Ectodermal cell (in vitro differentiated cells): Measurements from ENCODE around the gene NKD1.

ENCODE experiments used
- H3K27ac ChIP-seq: 2 replicates; pipeline ENCODE4 v1.7.0; 2013; ENCODE audit warnings: mild to moderate bottlenecking, low read depth, low read length; ENCODE audit not compliant: insufficient read depth, poor library complexity, severe bottlenecking
- H3K27me3 ChIP-seq: 2 replicates; pipeline ENCODE4 v1.7.0; 2013; ENCODE audit warnings: mild to moderate bottlenecking, low read length; ENCODE audit not compliant: insufficient read depth, control insufficient read depth, poor library complexity, severe bottlenecking
- H3K36me3 ChIP-seq: one replicate; pipeline ENCODE4 v1.7.0; 2013; ENCODE audit warnings: low read length; ENCODE audit not compliant: control insufficient read depth, insufficient read depth
- H3K4me1 ChIP-seq: one replicate; pipeline ENCODE4 v1.7.0; 2013; ENCODE audit warnings: low read length; ENCODE audit not compliant: control insufficient read depth, insufficient read depth
- H3K4me3 ChIP-seq: 2 replicates; pipeline ENCODE4 v1.7.0; 2013; ENCODE audit warnings: low read depth, low read length, control low read depth; ENCODE audit not compliant: insufficient read depth
- H3K9me3 ChIP-seq: 2 replicates; pipeline ENCODE4 v1.7.0; 2013; ENCODE audit warnings: mild to moderate bottlenecking, low read length, moderate library complexity; ENCODE audit not compliant: control insufficient read depth
- WGBS, 2 experiments: methylation state at CpG; one replicate each; pipeline ENCODE4 v1.1.7; 2013; ENCODE audit warnings: missing lambda C conversion rate in 2 of 2; 5-methylcytosine and 5-hydroxymethylcytosine counted together

Gene NKD1

GRCh38 chr16:50537533-50538290 is 10.5 kb upstream of the NKD1 start:
- Histone ChIP-seq H3K27me3 (no peaks in the 10 kb centered on the region), H3K4me1 (peaks cover 25% of the 10 kb centered on the region), H3K36me3 (no peaks in the 10 kb centered on the region), H3K27ac (no peak overlapping the region), H3K9me3 (no peaks in the 10 kb centered on the region), H3K4me3 (no peak overlapping the region)
- 84 to 88% methylated on average over 8 of the region's 8 CpGs for WGBS, 2 experiments

DNA sequence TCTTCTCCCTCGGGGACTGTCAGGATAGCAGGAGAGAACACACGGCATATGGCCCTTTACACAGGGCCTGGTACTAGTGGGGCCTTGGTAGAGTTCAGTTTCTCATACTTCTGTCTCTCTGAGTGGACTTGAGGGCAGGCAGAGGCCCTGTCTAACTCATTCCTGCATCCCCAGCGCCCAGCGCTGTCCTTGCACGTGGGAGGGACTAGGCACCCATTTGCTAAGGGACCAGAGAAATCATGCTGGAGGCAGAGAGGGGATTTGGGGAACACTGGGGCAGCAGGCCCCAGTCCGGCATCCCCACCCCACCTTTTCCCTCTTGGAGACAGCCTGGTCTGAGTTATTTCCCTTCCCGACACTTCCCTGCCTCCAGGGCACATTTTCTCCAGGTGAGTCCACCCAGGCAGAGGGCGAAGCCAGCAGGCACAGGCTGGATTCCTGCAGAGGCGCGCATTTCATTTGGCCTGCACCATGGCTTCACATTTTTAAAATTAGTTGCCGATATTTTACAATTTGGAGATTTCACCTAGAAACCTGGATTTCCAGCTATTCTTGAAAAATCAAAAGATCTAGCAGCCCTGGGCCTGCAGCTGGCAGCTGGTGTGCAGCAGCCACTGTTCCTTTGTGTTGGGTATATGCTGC is 9.7 kb upstream of the NKD1 start:
- 84 to 86% methylated on average over 11 of the region's 11 CpGs for WGBS, 2 experiments
- Histone ChIP-seq H3K36me3 (no peaks in the 10 kb centered on the region), H3K9me3 (no peaks in the 10 kb centered on the region), H3K27me3 (no peaks in the 10 kb centered on the region), H3K4me1 (peaks cover 25% of the 10 kb centered on the region), H3K27ac (no peak overlapping the region), H3K4me3 (no peak overlapping the region)

- peak overlapping the region; percentile 68 for H3K27ac ChIP-seq
- no peak overlapping the region for H3K4me3 ChIP-seq
- no peaks in the 10 kb centered on the region for H3K27me3 ChIP-seq
- H3K36me3 ChIP-seq: no peaks in the 10 kb centered on the region
- 35 to 38% methylated on average over 17 of the region's 17 CpGs for WGBS, 2 experiments
- H3K9me3 ChIP-seq: no peaks in the 10 kb centered on the region
- peaks cover 28% of the 10 kb centered on the region for H3K4me1 ChIP-seq
Measured at GRCh38 chr16:50539053-50539695, 9.0 kb upstream of the NKD1 start.

- H3K9me3 ChIP-seq: no peaks in the 10 kb centered on the region
- peak overlapping the region; percentile 68 for H3K27ac ChIP-seq
- H3K4me3 ChIP-seq: no peak overlapping the region
- 62 to 63% methylated on average over 23 of the region's 23 CpGs for WGBS, 2 experiments
- peaks cover 37% of the 10 kb centered on the region for H3K4me1 ChIP-seq
- no peaks in the 10 kb centered on the region for H3K27me3 ChIP-seq
- no peaks in the 10 kb centered on the region for H3K36me3 ChIP-seq
Measured at GRCh38 chr16:50539822-50540710, 8.1 kb upstream of the NKD1 start.

DNA sequence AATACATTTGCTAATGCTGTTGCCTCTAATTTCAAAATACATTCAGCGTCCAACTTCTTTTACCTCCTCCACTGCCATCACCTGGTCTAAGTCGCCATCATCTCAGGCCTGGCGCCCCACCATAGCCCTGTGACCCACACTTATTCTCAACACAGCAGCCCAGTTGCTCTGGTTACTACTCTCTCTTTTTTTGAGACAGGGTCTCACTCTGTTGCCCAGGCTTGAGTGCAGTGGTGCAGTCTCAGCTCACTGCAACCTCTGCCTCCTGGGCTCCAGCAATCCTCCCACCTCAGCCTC is 7.5 kb upstream of the NKD1 start:
- Histone ChIP-seq H3K36me3 (no peaks in the 10 kb centered on the region), H3K9me3 (no peaks in the 10 kb centered on the region), H3K27ac (no peak overlapping the region), H3K4me3 (no peak overlapping the region), H3K27me3 (no peaks in the 10 kb centered on the region), H3K4me1 (peaks cover 43% of the 10 kb centered on the region)
- WGBS, 2 experiments: 92 to 93% methylated on average over 3 of the region's 3 CpGs

- Histone ChIP-seq H3K4me3 (no peak overlapping the region), H3K27me3 (peaks cover 16% of the 10 kb centered on the region), H3K4me1 (peaks cover 50% of the 10 kb centered on the region), H3K27ac (no peak overlapping the region), H3K9me3 (no peaks in the 10 kb centered on the region), H3K36me3 (no peaks in the 10 kb centered on the region)
- WGBS, 2 experiments: 90 to 96% methylated on average over 1 to 3 of the region's 3 CpGs
Measured at GRCh38 chr16:50542703-50543102, 5.5 kb upstream of the NKD1 start.

DNA sequence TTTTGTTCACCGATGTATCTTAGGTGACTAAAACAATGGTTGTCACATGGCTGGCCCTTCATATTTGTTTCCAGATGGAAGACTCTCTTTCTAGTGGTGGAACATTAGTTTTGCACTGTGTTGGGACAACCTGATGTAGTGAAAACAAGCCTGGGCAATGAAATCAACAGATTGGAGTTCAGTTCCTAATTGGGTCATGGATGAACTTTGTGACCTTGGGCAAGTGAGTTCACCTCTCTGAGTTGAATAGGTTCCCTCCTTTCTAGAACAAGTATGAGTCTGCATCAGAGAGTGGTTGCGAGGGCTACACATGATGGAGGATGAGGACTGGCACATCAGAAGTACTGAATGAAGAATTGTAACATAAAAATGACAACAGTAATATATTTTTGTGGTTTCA is 2.1 kb upstream of the NKD1 start:
- no peak overlapping the region for H3K4me3 ChIP-seq
- 86 to 98% methylated on average over 1 to 2 of the region's 2 CpGs for WGBS, 2 experiments
- no peak overlapping the region for H3K27ac ChIP-seq
- H3K9me3 ChIP-seq: no peaks in the 10 kb centered on the region
- H3K4me1 ChIP-seq: peaks cover 42% of the 10 kb centered on the region
- H3K36me3 ChIP-seq: no peaks in the 10 kb centered on the region
- peaks cover 34% of the 10 kb centered on the region for H3K27me3 ChIP-seq

- Histone ChIP-seq H3K27ac (no peak overlapping the region), H3K4me1 (peaks cover 42% of the 10 kb centered on the region), H3K27me3 (peaks cover 34% of the 10 kb centered on the region), H3K4me3 (peak overlapping the region; percentile 38), H3K36me3 (peaks cover 5% of the 10 kb centered on the region), H3K9me3 (no peaks in the 10 kb centered on the region)
- WGBS, 2 experiments: 3 to 4% methylated on average over 50 of the region's 50 CpGs
Measured at GRCh38 chr16:50547340-50548124, 664 bp upstream of the NKD1 start.

- peaks cover 34% of the 10 kb centered on the region for H3K27me3 ChIP-seq
- peaks cover 40% of the 10 kb centered on the region for H3K4me1 ChIP-seq
- peak overlapping the region; percentile 83 for H3K4me3 ChIP-seq
- no peak overlapping the region for H3K27ac ChIP-seq
- peaks cover 5% of the 10 kb centered on the region for H3K36me3 ChIP-seq
- no peaks in the 10 kb centered on the region for H3K9me3 ChIP-seq
- WGBS, 2 experiments: 22 to 23% methylated on average over 46 of the region's 46 CpGs
Measured at GRCh38 chr16:50548909-50549560, 839 bp downstream of the NKD1 start.
